ENCODE measurements around the gene KRTAP12-2.

The KRTAP12-2 gene

GRCh38 chr21:44626262-44626661 is 40.5 kb downstream of the KRTAP12-2 start:
- DNase-seq (ENCODE audit: low read depth) = no peak
- H3K4me3 ChIP-seq (ENCODE audit: low read length) = no peak overlapping the region

GRCh38 chr21:44625756-44626155 is 41.0 kb downstream of the KRTAP12-2 start:
- TF ChIP-seq, protein P1, sequence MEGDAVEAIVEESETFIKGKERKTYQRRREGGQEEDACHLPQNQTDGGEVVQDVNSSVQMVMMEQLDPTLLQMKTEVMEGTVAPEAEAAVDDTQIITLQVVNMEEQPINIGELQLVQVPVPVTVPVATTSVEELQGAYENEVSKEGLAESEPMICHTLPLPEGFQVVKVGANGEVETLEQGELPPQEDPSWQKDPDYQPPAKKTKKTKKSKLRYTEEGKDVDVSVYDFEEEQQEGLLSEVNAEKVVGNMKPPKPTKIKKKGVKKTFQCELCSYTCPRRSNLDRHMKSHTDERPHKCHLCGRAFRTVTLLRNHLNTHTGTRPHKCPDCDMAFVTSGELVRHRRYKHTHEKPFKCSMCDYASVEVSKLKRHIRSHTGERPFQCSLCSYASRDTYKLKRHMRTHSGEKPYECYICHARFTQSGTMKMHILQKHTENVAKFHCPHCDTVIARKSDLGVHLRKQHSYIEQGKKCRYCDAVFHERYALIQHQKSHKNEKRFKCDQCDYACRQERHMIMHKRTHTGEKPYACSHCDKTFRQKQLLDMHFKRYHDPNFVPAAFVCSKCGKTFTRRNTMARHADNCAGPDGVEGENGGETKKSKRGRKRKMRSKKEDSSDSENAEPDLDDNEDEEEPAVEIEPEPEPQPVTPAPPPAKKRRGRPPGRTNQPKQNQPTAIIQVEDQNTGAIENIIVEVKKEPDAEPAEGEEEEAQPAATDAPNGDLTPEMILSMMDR (conservative IDR thresholded peaks at IDR 0.05; ENCODE audit: low read depth, low read length) = no peak
- DNase-seq (ENCODE audit: low read depth) = no peak
- H3K4me3 ChIP-seq (ENCODE audit: low read length) = no peak overlapping the region

More at GRCh38 chr21:44626262-44626661, 40.5 kb downstream of the KRTAP12-2 start:
- TF ChIP-seq, protein P1 (conservative IDR thresholded peaks at IDR 0.05; ENCODE audit: low read depth, low read length) = no peak

- TF ChIP-seq, protein P1 (conservative IDR thresholded peaks at IDR 0.05; ENCODE audit: low read depth, low read length) = no peak
- DNase-seq (ENCODE audit: low read depth) = no peak
- H3K4me3 ChIP-seq (ENCODE audit: low read length) = no peak overlapping the region
Observed at GRCh38 chr21:44623575-44623974, 43.2 kb downstream of the KRTAP12-2 start.

DNA sequence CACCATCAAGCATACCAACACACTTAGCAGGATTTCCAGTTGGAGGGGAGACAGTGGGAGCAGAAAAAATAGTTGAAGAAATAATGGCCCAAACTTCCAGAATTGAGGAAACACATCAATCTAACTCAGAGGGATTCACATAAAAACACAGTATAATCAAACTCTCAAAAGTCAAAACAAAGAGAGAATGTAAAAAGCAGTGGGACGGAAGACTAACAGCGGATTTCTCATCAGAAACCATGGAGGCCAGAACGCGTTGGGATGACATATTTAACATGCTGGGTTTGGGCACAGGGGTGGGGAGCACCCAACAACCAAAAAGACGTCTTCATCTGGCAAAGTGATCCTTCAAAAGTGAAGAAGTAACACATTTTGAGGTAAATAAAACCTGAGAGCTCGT is 46.8 kb downstream of the KRTAP12-2 start:
- TF ChIP-seq, protein P1 (conservative IDR thresholded peaks at IDR 0.05; ENCODE audit: low read depth, low read length) = no peak
- no peak for DNase-seq (ENCODE audit: low read depth)
- no peak overlapping the region for H3K4me3 ChIP-seq (ENCODE audit: low read length)

DNA sequence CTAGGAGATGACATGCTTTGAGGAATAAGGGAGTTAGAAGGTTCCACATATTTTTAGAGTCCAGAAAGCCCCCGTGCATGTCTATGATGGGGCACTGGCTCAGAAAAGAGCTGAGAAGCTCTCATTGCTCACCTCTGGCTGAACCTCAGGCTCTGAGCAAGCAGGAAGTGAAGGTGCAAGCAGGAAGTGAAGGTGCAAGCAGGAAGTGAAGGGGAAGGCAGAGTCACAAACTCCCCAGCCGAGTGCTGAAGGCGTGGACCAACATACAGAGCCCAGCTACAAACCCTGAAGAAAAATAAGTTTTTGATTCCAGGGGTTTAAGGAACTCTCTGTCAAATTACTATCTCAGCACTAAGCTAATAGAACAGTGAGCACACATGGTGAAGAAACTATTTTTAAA is 47.8 kb downstream of the KRTAP12-2 start:
- DNase-seq (ENCODE audit: low read depth) = no peak
- H3K4me3 ChIP-seq (ENCODE audit: low read length) = no peak overlapping the region
- TF ChIP-seq, protein P1 (conservative IDR thresholded peaks at IDR 0.05; ENCODE audit: low read depth, low read length) = no peak

- TF ChIP-seq, protein P1 (conservative IDR thresholded peaks at IDR 0.05; ENCODE audit: low read depth, low read length) = no peak
- DNase-seq (ENCODE audit: low read depth) = no peak
- no peak overlapping the region for H3K4me3 ChIP-seq (ENCODE audit: low read length)
Observed at GRCh38 chr21:44618504-44618903, 48.2 kb downstream of the KRTAP12-2 start.

DNA sequence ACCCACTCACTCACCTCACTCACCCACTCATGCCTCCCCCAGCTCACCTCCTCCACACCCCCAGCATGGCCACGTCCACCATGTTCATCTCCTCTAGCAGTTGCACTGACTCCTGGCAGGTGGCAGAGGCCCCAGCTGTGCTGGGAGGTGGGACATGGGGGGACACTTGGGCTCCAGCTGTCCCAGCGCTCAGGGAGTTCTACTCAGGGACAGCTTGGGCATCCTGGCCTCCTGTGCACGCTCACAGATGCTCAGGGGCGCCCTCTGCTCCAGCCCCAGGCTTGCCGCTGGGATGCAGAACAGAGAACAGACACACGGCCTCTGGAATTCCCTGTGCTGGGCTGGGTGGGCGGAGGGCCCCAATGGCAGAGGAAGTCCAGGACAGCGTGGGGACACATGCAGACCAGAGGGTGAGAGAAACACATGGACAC is 49.6 kb downstream of the KRTAP12-2 start:
- DNase-seq (ENCODE audit: low read depth) = no peak
- no peak overlapping the region for H3K4me3 ChIP-seq (ENCODE audit: low read length)
- TF ChIP-seq, protein P1 (conservative IDR thresholded peaks at IDR 0.05; ENCODE audit: low read depth, low read length) = no peak
